IMR-90 (cell line): ENCODE results near the gene PIGU. TPM values are rescaled to one million over a fixed set of nuclear protein-coding genes. Genes with fewer than 3 reads are reported as not detected.

Experiments used
- ATAC-seq: fragments of 200-7000 bp; cut with Tn5 transposase; 2 replicates; pipeline ENCODE4 v1.9.1; 2020; ENCODE audit warnings: low read depth, mild to moderate bottlenecking, moderate library complexity
- BruUV-seq: library from RNA; stranded (reverse); fragments of 400-500 nt; replicated peaks from 2 replicates; lab custom pipeline; 2021; lab: Mats Ljungman, UMichigan
- CTCF ChIA-PET: fragments of 300-600 bp; formaldehyde crosslinking; extraction: SDS; loops from one replicate; lab custom pipeline; 2021; ENCODE audit warnings: antibody characterized with exemption; lab: Yijun Ruan, JAX
- POLR2A ChIA-PET: fragments of 300-600 bp; sonication (Branson Sonifier 250); formaldehyde crosslinking; loops from one replicate; lab custom pipeline; 2022; ENCODE audit warnings: antibody characterized with exemption; ENCODE audit not compliant: unreplicated experiment; lab: Charles Lee
- DNase-seq: peaks from one replicate; pipeline ENCODE4 v3.0.0; 2013
- H2AFZ ChIP-seq: replicated peaks from 2 replicates; pipeline ENCODE3; 2013; ENCODE audit warnings: low read length, mild to moderate bottlenecking; ENCODE audit not compliant: poor library complexity
- H2AK5ac ChIP-seq: 2 replicates; pipeline ENCODE4 v1.6.1; 2013; ENCODE audit warnings: low read depth, low read length, inconsistent platforms
- H2AK9ac ChIP-seq: replicated peaks from 2 replicates; pipeline ENCODE3; 2013; ENCODE audit warnings: mild to moderate bottlenecking, low read depth, low read length, moderate library complexity; ENCODE audit not compliant: poor library complexity
- H2BK120ac ChIP-seq: 2 replicates; pipeline ENCODE4 v1.6.1; 2013; ENCODE audit warnings: low read depth, low read length, inconsistent platforms
- H2BK15ac ChIP-seq: 3 replicates; pipeline ENCODE4 v1.6.1; 2013; ENCODE audit warnings: low read depth, low read length, inconsistent platforms
- H2BK20ac ChIP-seq: 2 replicates; pipeline ENCODE4 v1.6.1; 2013; ENCODE audit warnings: low read depth, mild to moderate bottlenecking, inconsistent platforms, low read length, moderate library complexity
- H2BK5ac ChIP-seq: 2 replicates; pipeline ENCODE4 v1.6.1; 2013; ENCODE audit warnings: mild to moderate bottlenecking, low read depth, low read length, inconsistent platforms; ENCODE audit not compliant: poor library complexity, severe bottlenecking
- H3K14ac ChIP-seq: replicated peaks from 2 replicates; pipeline ENCODE4 v1.6.1; 2013; ENCODE audit warnings: low read depth, low read length, inconsistent platforms
- H3K18ac ChIP-seq: 2 replicates; pipeline ENCODE4 v1.6.1; 2013; ENCODE audit warnings: low read depth, low read length, control low read depth
- H3K23ac ChIP-seq: 2 replicates; pipeline ENCODE4 v1.6.1; 2013; ENCODE audit warnings: low read depth, low read length, inconsistent platforms
- H3K27ac ChIP-seq: 2 replicates; pipeline ENCODE4 v1.5.1; 2013; ENCODE audit warnings: mild to moderate bottlenecking, control low read depth, low read length; ENCODE audit not compliant: insufficient read depth
- H3K27me3 ChIP-seq: 2 replicates; pipeline ENCODE4 v1.6.1; 2013; ENCODE audit warnings: low read length; ENCODE audit not compliant: control insufficient read depth, insufficient read depth
- H3K36me3 ChIP-seq: 2 replicates; pipeline ENCODE4 v1.6.1; 2013; ENCODE audit warnings: low read length, mixed read lengths; ENCODE audit not compliant: control insufficient read depth, insufficient read depth
- H3K4ac ChIP-seq: 2 replicates; pipeline ENCODE4 v1.6.1; 2013; ENCODE audit warnings: low read depth, low read length, inconsistent platforms
- H3K4me1 ChIP-seq: 2 replicates; pipeline ENCODE4 v1.6.1; 2013; ENCODE audit warnings: low read length, mixed read lengths; ENCODE audit not compliant: control insufficient read depth, insufficient read depth
- H3K4me2 ChIP-seq: 2 replicates; pipeline ENCODE4 v1.6.1; 2013; ENCODE audit warnings: low read depth, mild to moderate bottlenecking, control low read depth, low read length, moderate library complexity
- H3K4me3 ChIP-seq: 2 replicates; pipeline ENCODE4 v1.5.1; 2013; ENCODE audit warnings: low read depth, mild to moderate bottlenecking, control low read depth, low read length, moderate library complexity; ENCODE audit not compliant: insufficient read depth
- H3K56ac ChIP-seq: 2 replicates; pipeline ENCODE4 v1.6.1; 2013; ENCODE audit warnings: low read length, inconsistent platforms; ENCODE audit not compliant: insufficient read depth; ENCODE audit errors: extremely low read depth
- H3K79me1 ChIP-seq, 2 experiments: 2 replicates each; pipeline ENCODE4 v1.6.1; 2013; ENCODE audit warnings: low read length in 2 of 2, inconsistent platforms in 1 of 2, low read depth in 1 of 2
- H3K9ac ChIP-seq: 2 replicates; pipeline ENCODE4 v1.6.1; 2013; ENCODE audit warnings: low read depth, low read length, control low read depth
- H3K9me1 ChIP-seq: 2 replicates; pipeline ENCODE4 v1.6.1; 2013; ENCODE audit warnings: low read length, inconsistent platforms; ENCODE audit not compliant: insufficient read depth
- H3K9me3 ChIP-seq: 2 replicates; pipeline ENCODE4 v1.6.1; 2013; ENCODE audit warnings: low read length; ENCODE audit not compliant: control insufficient read depth, insufficient read depth
- H4K20me1 ChIP-seq: 2 replicates; pipeline ENCODE4 v1.6.1; 2013; ENCODE audit warnings: low read length, inconsistent platforms; ENCODE audit not compliant: insufficient read depth
- H4K5ac ChIP-seq: 2 replicates; pipeline ENCODE4 v1.6.1; 2013; ENCODE audit warnings: mild to moderate bottlenecking, low read depth, low read length, control low read depth
- H4K8ac ChIP-seq, 2 experiments: 2 replicates each; pipeline ENCODE4 v1.6.1; 2013; ENCODE audit warnings: low read depth in 2 of 2, low read length in 2 of 2, control low read depth in 1 of 2, inconsistent platforms in 1 of 2
- H4K91ac ChIP-seq: 2 replicates; pipeline ENCODE4 v1.6.1; 2013; ENCODE audit warnings: low read depth, low read length, inconsistent platforms; ENCODE audit not compliant: insufficient read depth
- BHLHE40 ChIP-seq: fragments of 150-350 bp; IDR thresholded peaks from 2 replicates; pipeline ENCODE4 v1.6.1; 2016; ENCODE audit warnings: mild to moderate bottlenecking, low read depth, low read length
- CEBPB ChIP-seq: IDR thresholded peaks from 2 replicates; pipeline ENCODE4 v1.6.1; 2012; ENCODE audit warnings: low read depth, low read length, improper control_type of control experiment
- CHD1 ChIP-seq: IDR thresholded peaks from 2 replicates; pipeline ENCODE4 v1.6.1; 2012; ENCODE audit warnings: low read depth, low read length, improper control_type of control experiment
- CTCF ChIP-seq: conservative IDR thresholded peaks from 2 replicates; pipeline ENCODE4 v1.5.1; 2012; ENCODE audit warnings: mild to moderate bottlenecking, low read depth, low read length, improper control_type of control experiment
- ELK1 ChIP-seq: fragments of 150-350 bp; IDR thresholded peaks from 2 replicates; pipeline ENCODE4 v1.6.1; 2016; ENCODE audit warnings: low read depth, mild to moderate bottlenecking, low read length, moderate library complexity, borderline replicate concordance
- FOS ChIP-seq: fragments of 150-350 bp; IDR thresholded peaks from 2 replicates; pipeline ENCODE4 v1.6.1; 2016; ENCODE audit warnings: low read depth, low read length
- MAFK ChIP-seq: IDR thresholded peaks from 2 replicates; pipeline ENCODE4 v1.6.1; 2012; ENCODE audit warnings: low read depth, low read length, improper control_type of control experiment
- MAZ ChIP-seq: IDR thresholded peaks from 2 replicates; pipeline ENCODE4 v1.6.1; 2012; ENCODE audit warnings: low read depth, mild to moderate bottlenecking, low read length, improper control_type of control experiment, moderate library complexity, borderline replicate concordance
- MXI1 ChIP-seq: IDR thresholded peaks from 2 replicates; pipeline ENCODE4 v1.6.1; 2012; ENCODE audit warnings: low read depth, mild to moderate bottlenecking, low read length, moderate library complexity, borderline replicate concordance
- NFE2L2 ChIP-seq: fragments of 150-350 bp; IDR thresholded peaks from 2 replicates; pipeline ENCODE4 v1.6.1; 2016; ENCODE audit warnings: low read depth, mild to moderate bottlenecking, low read length
- POLR2A ChIP-seq: IDR thresholded peaks from 2 replicates; pipeline ENCODE4 v1.6.1; 2012; ENCODE audit warnings: mild to moderate bottlenecking, low read depth, low read length
- RAD21 ChIP-seq: IDR thresholded peaks from 2 replicates; pipeline ENCODE4 v1.6.1; 2012; ENCODE audit warnings: low read length, improper control_type of control experiment
- RCOR1 ChIP-seq: IDR thresholded peaks from 2 replicates; pipeline ENCODE4 v1.6.1; 2012; ENCODE audit warnings: mild to moderate bottlenecking, low read length, improper control_type of control experiment; ENCODE audit not compliant: insufficient replicate concordance
- RFX5 ChIP-seq: IDR thresholded peaks from 2 replicates; pipeline ENCODE4 v1.8.0; 2012; ENCODE audit warnings: low read depth, mild to moderate bottlenecking, low read length, moderate library complexity
- SMC3 ChIP-seq: fragments of 150-350 bp; IDR thresholded peaks from 2 replicates; pipeline ENCODE4 v1.6.1; 2016; ENCODE audit warnings: low read depth, mild to moderate bottlenecking, antibody characterized with exemption, low read length, moderate library complexity
- USF2 ChIP-seq: fragments of 150-350 bp; IDR thresholded peaks from 2 replicates; pipeline ENCODE4 v1.6.1; 2017; ENCODE audit warnings: mild to moderate bottlenecking, antibody characterized with exemption, low read length, low read depth
- WGBS, 2 experiments: methylation state at CpG; one replicate each; pipeline versions ENCODE4 v1.1.5 to v1.1.7; 2013; ENCODE audit warnings: missing lambda C conversion rate in 2 of 2; ENCODE audit not compliant: insufficient read length in 1 of 2; ENCODE audit errors: extremely low coverage in 2 of 2; 5-methylcytosine and 5-hydroxymethylcytosine counted together
- dilution Hi-C: fragments of 300-500 bp; cut with HindIII; formaldehyde crosslinking; loops from one replicate; pipeline ENCODE4 v1.14.3; 2018; ENCODE audit warnings: low sequenced_read_pairs; ENCODE audit not compliant: unreplicated experiment
- in situ Hi-C: fragments of 300-500 bp; cut with MboI; formaldehyde crosslinking; loops from 3 replicates; pipeline ENCODE4 v1.14.3; 2019; ENCODE audit warnings: low sequenced_read_pairs, inconsistent platforms, mixed read lengths
- intact Hi-C: fragments of 100-400 bp; cut with micrococcal nuclease; formaldehyde crosslinking; loops from 2 replicates; pipeline ENCODE4 v1.10.0; 2022
- polyA plus RNA-seq, 3 experiments: library from polyadenylated mRNA; depleted of rRNA; stranded (reverse); fragments of >200 nt; gene quantifications; 2 replicates each; pipeline ENCODE4 v1.2.3, GENCODE V29; 2012; ENCODE audit warnings: low replicate concordance in 1 of 3
- total RNA-seq: library from RNA; depleted of rRNA; stranded (reverse); fragments of >200 nt; gene quantifications from 2 replicates; pipeline ENCODE4 v1.2.3, GENCODE V29; 2012

PIGU gene
- total and polyA plus RNA-seq, 2 of the 4 experiments (the other 2 are of a cell fraction): 11.1 to 31.1 TPM

GRCh38 chr20:34701405-34702085, 24.7 kb upstream of the PIGU start:
- no CpG with 5 or more reads among the region's 6 CpGs for WGBS, 2 experiments
- Histone ChIP-seq H3K56ac (no peak overlapping the region), H4K20me1 (0 out of 2 replicates have a peak, but pooled peaks cover 3% of the 10 kb centered on the region), H3K14ac (no peak overlapping the region), H3K9me1 (peaks cover 9% of the 10 kb centered on the region; the same call in 1 of the 2 replicates), H3K4me2 (no peak overlapping the region), H2AK9ac (no peak overlapping the region), H3K79me1 (peaks cover 0 to 27% of the 10 kb centered on the region in 2 experiments; a peak in 2 of 4 replicates), H3K9ac (no peak overlapping the region), H2BK5ac (no peak overlapping the region), H3K9me3 (no peaks in the 10 kb centered on the region), H3K18ac (no peak overlapping the region), H2AFZ (no peak overlapping the region), H4K5ac (no peak overlapping the region), H4K8ac (no peak overlapping the region), H3K4ac (no peak overlapping the region), H2BK20ac (no peak overlapping the region), H2AK5ac (no peak overlapping the region), H3K4me3 (no peak overlapping the region), H2BK120ac (no peak overlapping the region), H3K36me3 (no peaks in the 10 kb centered on the region), H3K4me1 (peaks cover 8% of the 10 kb centered on the region), H4K91ac (no peak overlapping the region), H3K27ac (no peak overlapping the region), H2BK15ac (no peak overlapping the region), H3K27me3 (peaks cover 9% of the 10 kb centered on the region; the same call in 1 of the 2 replicates), H3K23ac (no peak overlapping the region)
- in situ Hi-C loops: no loop called here
- ATAC-seq (no peak), DNase-seq (no peak)
- TF ChIP-seq MXI1 (no peak), FOS (no peak), USF2 (no peak), CEBPB (no peak), CHD1 (no peak), NFE2L2 (no peak), MAFK (no peak), MAZ (no peak), SMC3 (no peak), POLR2A (no peak), RCOR1 (no peak), CTCF (no peak), ELK1 (no peak), BHLHE40 (no peak), RFX5 (no peak), RAD21 (no peak)
- POLR2A ChIA-PET: no interaction called here
- intact Hi-C loops: loop anchor here (5.0 kb wide), 1 partner anchor 144 kb away; the partner anchor contains the start of gene MAP1LC3A
- no TSS peak for BruUV-seq
- dilution Hi-C loops: no loop called here
- CTCF ChIA-PET: no interaction called here
